Measurements from ENCODE around the gene SLC17A4. TPM values are rescaled to one million over a fixed set of nuclear protein-coding genes. Genes with fewer than 3 reads are reported as not detected.

SLC17A4 gene
- total and polyA plus RNA-seq, 10 of the 15 experiments (the other 5 are each of a cell fraction or from before 2014, with no cell fraction given) = not detected

DNA sequence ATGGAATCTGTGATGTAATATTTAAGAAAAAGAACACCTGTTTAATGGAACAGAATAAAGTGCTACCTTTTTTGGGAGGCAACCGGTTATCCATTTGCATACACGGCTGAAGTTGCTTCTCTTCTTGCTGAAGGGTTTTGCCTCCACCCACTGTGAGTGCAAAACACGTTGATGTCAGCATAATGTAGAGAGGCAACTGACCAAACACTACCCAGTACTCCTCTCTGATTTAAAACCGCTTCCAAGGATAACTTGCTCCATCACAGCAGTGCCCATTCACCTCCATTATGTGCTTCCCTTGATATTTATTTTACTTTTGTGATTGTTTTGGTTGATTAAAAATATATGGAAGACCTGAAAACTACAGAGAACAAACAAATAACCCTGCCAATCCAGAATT lies 75.9 kb downstream of the SLC17A4 start:
- no peaks in the 10 kb centered on the region for H3K27me3 ChIP-seq (replicated peaks in 1 of 2; ENCODE audit: control insufficient read depth in 2 of 2, insufficient read depth in 2 of 2, low read length in 1 of 2)
- H4K20me1 ChIP-seq (ENCODE audit: control insufficient read depth, insufficient read depth) = no peaks in the 10 kb centered on the region
- TF ChIP-seq NFIC (IDR thresholded peaks at IDR 0.05; ENCODE audit: low read depth, low read length) (no peak), BRCA1 (IDR thresholded peaks at IDR 0.05; ENCODE audit: low read depth, low read length) (no peak), MTA3 (IDR thresholded peaks at IDR 0.05; ENCODE audit: borderline replicate concordance, low read length) (no peak), TCF3 (IDR thresholded peaks at IDR 0.05; ENCODE audit: borderline replicate concordance, insufficient read depth, low read depth, low read length) (no peak), BCL11A (IDR thresholded peaks at IDR 0.05; ENCODE audit: low read depth, low read length) (no peak), ZNF274 (IDR thresholded peaks at IDR 0.05; ENCODE audit: insufficient read depth, insufficient read length) (no peak), NFYB (IDR thresholded peaks at IDR 0.05; ENCODE audit: insufficient read depth, low read depth, low read length) (no peak), LARP7 (IDR thresholded peaks at IDR 0.05) (no peak), FOXM1 (IDR thresholded peaks at IDR 0.05; ENCODE audit: low read depth, low read length) (no peak), BMI1 (IDR thresholded peaks at IDR 0.05; ENCODE audit: borderline replicate concordance) (no peak), HCFC1 (IDR thresholded peaks at IDR 0.05; ENCODE audit: low read length) (no peak), FOXK2 (IDR thresholded peaks at IDR 0.05) (no peak)
- TF ChIP-seq, protein P1, sequence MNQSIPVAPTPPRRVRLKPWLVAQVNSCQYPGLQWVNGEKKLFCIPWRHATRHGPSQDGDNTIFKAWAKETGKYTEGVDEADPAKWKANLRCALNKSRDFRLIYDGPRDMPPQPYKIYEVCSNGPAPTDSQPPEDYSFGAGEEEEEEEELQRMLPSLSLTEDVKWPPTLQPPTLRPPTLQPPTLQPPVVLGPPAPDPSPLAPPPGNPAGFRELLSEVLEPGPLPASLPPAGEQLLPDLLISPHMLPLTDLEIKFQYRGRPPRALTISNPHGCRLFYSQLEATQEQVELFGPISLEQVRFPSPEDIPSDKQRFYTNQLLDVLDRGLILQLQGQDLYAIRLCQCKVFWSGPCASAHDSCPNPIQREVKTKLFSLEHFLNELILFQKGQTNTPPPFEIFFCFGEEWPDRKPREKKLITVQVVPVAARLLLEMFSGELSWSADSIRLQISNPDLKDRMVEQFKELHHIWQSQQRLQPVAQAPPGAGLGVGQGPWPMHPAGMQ (IDR thresholded peaks at IDR 0.05; ENCODE audit: borderline replicate concordance) = no peak
- TF ChIP-seq, protein P2, sequence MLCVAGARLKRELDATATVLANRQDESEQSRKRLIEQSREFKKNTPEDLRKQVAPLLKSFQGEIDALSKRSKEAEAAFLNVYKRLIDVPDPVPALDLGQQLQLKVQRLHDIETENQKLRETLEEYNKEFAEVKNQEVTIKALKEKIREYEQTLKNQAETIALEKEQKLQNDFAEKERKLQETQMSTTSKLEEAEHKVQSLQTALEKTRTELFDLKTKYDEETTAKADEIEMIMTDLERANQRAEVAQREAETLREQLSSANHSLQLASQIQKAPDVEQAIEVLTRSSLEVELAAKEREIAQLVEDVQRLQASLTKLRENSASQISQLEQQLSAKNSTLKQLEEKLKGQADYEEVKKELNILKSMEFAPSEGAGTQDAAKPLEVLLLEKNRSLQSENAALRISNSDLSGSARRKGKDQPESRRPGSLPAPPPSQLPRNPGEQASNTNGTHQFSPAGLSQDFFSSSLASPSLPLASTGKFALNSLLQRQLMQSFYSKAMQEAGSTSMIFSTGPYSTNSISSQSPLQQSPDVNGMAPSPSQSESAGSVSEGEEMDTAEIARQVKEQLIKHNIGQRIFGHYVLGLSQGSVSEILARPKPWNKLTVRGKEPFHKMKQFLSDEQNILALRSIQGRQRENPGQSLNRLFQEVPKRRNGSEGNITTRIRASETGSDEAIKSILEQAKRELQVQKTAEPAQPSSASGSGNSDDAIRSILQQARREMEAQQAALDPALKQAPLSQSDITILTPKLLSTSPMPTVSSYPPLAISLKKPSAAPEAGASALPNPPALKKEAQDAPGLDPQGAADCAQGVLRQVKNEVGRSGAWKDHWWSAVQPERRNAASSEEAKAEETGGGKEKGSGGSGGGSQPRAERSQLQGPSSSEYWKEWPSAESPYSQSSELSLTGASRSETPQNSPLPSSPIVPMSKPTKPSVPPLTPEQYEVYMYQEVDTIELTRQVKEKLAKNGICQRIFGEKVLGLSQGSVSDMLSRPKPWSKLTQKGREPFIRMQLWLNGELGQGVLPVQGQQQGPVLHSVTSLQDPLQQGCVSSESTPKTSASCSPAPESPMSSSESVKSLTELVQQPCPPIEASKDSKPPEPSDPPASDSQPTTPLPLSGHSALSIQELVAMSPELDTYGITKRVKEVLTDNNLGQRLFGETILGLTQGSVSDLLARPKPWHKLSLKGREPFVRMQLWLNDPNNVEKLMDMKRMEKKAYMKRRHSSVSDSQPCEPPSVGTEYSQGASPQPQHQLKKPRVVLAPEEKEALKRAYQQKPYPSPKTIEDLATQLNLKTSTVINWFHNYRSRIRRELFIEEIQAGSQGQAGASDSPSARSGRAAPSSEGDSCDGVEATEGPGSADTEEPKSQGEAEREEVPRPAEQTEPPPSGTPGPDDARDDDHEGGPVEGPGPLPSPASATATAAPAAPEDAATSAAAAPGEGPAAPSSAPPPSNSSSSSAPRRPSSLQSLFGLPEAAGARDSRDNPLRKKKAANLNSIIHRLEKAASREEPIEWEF (IDR thresholded peaks at IDR 0.05; ENCODE audit: insufficient replicate concordance, low read depth, low read length) = no peak
- TF ChIP-seq, protein P3, sequence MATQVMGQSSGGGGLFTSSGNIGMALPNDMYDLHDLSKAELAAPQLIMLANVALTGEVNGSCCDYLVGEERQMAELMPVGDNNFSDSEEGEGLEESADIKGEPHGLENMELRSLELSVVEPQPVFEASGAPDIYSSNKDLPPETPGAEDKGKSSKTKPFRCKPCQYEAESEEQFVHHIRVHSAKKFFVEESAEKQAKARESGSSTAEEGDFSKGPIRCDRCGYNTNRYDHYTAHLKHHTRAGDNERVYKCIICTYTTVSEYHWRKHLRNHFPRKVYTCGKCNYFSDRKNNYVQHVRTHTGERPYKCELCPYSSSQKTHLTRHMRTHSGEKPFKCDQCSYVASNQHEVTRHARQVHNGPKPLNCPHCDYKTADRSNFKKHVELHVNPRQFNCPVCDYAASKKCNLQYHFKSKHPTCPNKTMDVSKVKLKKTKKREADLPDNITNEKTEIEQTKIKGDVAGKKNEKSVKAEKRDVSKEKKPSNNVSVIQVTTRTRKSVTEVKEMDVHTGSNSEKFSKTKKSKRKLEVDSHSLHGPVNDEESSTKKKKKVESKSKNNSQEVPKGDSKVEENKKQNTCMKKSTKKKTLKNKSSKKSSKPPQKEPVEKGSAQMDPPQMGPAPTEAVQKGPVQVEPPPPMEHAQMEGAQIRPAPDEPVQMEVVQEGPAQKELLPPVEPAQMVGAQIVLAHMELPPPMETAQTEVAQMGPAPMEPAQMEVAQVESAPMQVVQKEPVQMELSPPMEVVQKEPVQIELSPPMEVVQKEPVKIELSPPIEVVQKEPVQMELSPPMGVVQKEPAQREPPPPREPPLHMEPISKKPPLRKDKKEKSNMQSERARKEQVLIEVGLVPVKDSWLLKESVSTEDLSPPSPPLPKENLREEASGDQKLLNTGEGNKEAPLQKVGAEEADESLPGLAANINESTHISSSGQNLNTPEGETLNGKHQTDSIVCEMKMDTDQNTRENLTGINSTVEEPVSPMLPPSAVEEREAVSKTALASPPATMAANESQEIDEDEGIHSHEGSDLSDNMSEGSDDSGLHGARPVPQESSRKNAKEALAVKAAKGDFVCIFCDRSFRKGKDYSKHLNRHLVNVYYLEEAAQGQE (IDR thresholded peaks at IDR 0.05; ENCODE audit: low read depth, low read length) = no peak
- no peaks in the 10 kb centered on the region for H3K9me3 ChIP-seq (replicated peaks; ENCODE audit: control insufficient read depth, insufficient read depth, low read length)
- H2AFZ ChIP-seq (ENCODE audit: control insufficient read depth, low read depth, low read length) = no peak overlapping the region
- no peaks in the 10 kb centered on the region for H3K79me2 ChIP-seq (ENCODE audit: control insufficient read depth, insufficient read depth, low read length)
- ChIA-PET RAD21 (ENCODE audit: unreplicated experiment) (no interaction called here), CTCF (no interaction called here), POLR2A (no interaction called here), SMC1A (ENCODE audit: uncharacterized antibody, unreplicated experiment) (no interaction called here)
- no peak overlapping the region for H3K27ac ChIP-seq (ENCODE audit: control insufficient read depth, insufficient read depth)
- no peak overlapping the region for H3K9ac ChIP-seq (ENCODE audit: control insufficient read depth, insufficient read depth, low read length)
- H3K4me3 ChIP-seq = no peak overlapping the region
- no peak overlapping the region for H3K4me2 ChIP-seq (ENCODE audit: control insufficient read depth, insufficient read depth)
- BruUV-seq (replicated peaks) = no TSS peak
- FAIRE-seq (no peak), DNase-seq (ENCODE audit: low read depth, low spot score) (no peak), ATAC-seq (no peak)
- 24% methylated on average over 4 of the region's 4 CpGs for WGBS (ENCODE audit: insufficient coverage, insufficient replicate concordance, low lambda C conversion rate, missing lambda C conversion rate)
- no peaks in the 10 kb centered on the region for H3K4me1 ChIP-seq (ENCODE audit: control insufficient read depth, insufficient read depth, low read length)
- H3K36me3 ChIP-seq (ENCODE audit: control insufficient read depth in 2 of 2, insufficient read depth in 2 of 2, low read length in 1 of 2) = no peaks in the 10 kb centered on the region
- intact Hi-C loops (cut with micrococcal nuclease; ENCODE audit: unreplicated experiment) = no loop called here
- in situ Hi-C loops (cut with MboI) = no loop called here

Data from GM12878 (cell line).